HG02970 (cell line): ENCODE data around the gene RGS17.

Experiments
- ATAC-seq: cut with Tn5 transposase; IDR thresholded peaks from one replicate; pipeline ENCODE4 v1.9.1; 2021; ENCODE audit warnings: mild to moderate bottlenecking, moderate library complexity, moderate number of reproducible peaks; ENCODE audit not compliant: unreplicated experiment, low FRiP score

The RGS17 gene

DNA sequence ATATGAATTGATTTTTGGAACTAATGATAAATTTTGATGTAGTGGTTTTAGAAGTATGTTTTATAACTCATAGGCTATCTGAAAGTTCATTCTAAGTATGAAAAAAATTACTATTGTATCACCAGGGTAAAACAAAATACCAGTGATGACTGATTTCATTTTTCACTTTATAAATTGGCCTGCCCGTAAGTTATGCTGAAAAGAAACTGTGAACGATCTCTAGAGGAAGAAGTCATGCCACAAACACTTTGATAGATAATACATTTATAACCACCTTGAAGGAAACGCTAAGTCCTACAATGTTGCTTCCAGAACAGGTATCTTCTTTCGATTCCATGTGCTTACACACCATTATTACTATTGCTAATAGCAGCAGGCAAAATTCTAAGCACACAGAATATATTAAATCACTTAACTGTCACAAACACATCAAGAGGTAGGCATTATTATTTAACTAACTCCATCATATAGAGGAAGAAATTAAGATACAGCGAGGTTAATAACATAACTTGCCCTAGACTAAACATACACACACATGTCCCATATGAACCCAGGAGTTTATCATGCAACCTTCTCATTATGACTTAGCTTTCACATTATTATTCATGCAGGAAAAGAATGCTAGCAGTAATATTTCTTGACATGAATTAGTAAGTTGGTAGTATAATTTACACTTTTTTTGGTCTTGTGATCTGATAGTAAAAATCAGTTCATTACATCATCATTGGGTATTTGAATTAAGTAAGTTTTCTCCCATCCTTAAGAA, 44.7 kb downstream of the RGS17 start:
- no peak for ATAC-seq

DNA sequence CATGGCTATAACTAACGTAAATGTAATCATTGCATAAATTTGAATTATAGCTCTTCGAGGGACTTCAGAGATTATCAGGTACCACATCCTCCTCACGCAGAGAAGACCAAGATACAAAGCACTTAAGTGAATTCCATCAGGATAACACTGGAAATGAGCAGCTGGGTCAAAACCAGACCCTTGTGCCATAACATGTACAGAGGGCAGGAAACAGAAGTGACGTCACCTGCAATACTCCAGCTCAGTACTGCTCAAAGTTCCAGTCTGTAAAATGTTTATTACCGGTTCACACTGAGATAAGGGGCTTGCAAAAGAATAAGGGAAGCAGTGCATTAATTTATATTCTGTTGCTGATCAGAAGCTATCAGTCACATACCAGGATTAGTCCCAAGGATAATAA, 45.8 kb downstream of the RGS17 start:
- no peak for ATAC-seq

DNA sequence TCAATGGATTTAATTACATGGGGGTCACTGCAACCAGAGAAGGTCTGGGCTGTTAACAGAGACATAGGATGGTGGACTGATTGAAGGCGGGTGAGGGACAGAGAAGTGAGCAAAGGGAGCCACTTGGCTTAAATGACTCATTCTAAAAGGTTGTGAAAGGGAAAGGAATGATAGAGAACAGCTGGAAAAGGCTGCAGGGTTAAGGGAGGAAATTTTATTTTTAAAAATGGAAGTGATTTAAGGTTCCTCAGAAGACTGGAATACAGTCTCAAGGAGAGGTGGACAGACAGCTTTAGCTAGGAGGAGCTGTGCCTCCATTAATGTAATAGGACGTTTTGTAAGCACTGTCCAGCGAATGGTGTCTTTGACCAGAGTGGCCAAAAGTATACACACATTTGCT, 46.7 kb downstream of the RGS17 start:
- no peak for ATAC-seq

DNA sequence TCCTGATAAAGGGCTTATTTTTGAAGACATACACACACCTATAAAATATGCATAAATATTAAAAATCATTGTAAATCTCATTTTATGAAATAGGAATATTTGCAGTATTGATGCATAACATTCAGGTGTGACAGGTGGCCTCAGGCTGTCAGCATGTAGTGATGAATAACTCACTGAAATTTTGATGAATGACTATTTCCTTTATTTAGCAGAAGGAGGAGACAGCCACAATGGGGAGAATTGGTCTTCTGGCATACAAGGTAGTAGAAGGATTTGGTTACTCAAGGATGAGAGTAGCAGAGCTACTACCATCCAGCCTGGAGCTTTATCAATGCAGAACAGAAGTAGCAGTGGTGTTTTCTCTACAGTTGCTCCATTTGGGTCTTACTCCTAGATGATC, 47.2 kb downstream of the RGS17 start:
- ATAC-seq: no peak

DNA sequence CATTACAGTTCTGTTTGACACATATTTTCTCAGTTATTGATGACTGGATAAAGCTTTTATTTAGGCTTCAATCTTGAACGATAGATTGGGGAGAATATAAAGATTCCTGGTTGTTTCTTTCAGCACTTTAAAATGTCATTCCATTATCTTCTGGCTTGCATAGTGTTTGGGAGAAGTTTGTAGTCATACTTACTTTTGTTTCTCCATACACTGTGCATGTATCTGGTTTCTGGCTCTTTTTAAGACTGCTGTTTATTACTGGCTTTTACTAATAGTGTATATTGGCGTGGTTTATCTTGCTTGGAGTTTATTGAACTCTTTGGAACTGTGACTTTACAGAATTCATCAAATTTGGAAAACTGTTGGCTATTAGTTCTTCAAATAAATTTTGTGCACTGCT, 49.2 kb downstream of the RGS17 start:
- ATAC-seq: no peak

DNA sequence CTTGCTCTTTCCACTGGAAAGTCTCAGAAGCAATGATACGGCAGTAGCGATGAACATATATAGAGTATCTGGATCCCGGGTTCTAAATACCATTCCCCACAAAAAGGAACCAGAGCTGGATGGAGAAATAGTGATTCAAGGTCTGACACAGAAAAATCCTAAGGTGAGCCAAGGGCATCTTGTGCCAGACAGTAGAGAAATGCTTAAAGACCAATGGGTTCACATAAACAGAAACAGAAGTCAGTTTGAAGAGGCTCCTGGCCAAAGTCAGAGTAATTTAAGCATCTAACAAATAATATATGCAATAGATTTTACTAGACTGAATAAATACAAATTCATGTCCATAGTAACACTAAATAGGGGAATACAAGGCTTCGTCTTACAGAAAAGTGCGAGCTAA, 54.7 kb downstream of the RGS17 start:
- no peak for ATAC-seq

DNA sequence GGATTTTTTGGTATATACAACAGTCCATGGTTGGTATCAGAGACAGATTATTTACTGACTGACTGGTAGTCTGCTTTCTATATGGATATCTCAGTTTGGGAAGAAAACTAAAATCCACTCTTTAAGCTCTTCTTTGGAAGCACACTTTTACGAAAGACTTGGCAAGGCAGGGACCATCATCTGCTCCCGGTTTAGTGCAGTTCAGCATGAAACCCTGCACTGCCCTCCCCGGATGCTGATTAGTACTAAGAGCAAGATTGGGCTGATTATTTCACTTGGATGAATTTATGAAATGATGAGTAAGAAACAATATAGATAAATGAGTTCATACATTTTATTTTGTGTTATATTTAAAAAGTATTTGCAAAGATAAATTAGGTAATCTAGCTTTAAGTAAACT, 56.3 kb downstream of the RGS17 start:
- ATAC-seq: no peak

DNA sequence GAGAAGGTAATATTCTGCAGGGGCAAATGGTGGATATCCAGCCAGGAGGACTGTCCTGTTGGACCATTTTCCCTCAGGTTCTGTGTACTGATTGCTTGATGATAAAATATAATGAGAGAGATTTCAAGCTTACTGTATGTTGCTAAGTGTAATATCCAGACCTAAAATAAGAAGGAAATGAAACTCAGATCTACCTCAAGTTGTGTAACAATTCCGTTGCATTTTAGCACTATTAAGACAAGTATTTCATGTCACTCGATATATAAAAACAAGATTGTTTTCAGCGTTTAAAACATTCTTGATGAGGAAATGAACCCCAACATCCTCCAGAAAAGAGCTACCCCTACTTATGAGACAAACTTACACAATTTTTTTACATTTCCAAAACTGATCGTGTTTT, 57.2 kb downstream of the RGS17 start:
- no peak for ATAC-seq

DNA sequence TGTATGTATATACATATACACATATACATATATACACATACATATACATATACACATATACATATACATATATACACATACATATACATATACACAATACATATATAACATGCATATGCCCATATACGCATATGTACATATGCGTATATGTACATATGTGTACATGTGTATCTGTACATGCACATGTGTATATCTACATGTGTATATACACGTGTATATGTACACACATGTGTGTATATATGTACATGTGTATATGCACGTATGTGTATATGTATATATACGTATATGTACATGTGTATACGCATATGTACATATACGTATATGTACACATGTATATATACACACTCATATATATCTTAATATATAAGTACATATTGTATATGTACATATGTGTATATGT, 60.3 kb downstream of the RGS17 start:
- no peak for ATAC-seq

DNA sequence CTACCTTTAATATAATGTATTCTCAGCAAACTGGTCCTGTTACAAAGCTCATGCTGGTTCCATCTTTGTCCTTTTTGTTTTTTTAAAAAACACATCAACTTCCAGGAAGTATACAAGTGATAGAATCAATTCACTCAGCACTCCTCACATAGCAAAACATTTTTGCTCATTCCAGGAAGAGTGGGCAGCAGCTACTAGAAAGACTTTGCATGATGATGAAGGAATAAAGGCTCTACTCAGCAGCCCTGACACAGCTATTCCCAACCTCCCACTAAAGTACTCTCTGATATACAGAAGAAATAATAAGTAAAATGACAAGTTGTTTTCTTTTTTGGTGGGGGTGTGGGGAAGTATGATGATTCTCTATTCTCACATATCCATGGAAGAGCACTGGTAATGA, 61.2 kb downstream of the RGS17 start:
- ATAC-seq: no peak

DNA sequence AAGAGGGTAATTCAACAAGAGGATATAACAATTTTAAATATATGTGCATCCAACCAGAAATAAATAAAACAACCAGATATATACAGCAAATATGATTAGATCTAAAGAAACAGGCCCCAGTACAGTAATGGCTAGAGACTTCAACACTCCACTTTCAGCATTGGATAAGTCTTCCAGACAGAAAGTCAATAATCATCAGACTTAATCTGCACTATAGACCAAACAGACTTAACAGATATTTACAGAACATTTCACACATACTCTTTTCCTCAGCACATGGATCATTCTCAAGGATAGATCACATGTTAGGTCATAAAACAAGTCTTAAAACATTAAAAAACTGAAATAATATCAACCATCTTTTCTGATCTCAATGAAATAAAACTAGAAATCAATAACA, 65.9 kb downstream of the RGS17 start:
- ATAC-seq: no peak

DNA sequence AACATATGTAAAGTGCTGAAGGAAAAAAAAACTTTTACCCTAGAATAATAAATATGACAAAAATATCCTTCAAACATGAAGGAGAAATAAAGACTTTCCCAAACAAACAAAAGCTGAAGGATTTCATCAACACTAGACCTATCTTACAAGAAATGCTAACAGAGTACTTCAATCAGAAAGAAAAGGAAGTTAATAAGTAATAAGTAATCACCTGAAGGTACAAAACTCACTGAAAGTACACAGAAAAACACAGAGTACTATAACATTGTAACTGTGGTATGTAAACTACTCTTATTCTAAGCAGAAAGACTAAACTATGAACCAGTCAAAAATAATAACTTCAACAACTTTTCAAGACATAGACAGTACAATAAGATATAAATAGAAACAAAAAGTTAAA, 67.1 kb downstream of the RGS17 start:
- ATAC-seq: no peak

DNA sequence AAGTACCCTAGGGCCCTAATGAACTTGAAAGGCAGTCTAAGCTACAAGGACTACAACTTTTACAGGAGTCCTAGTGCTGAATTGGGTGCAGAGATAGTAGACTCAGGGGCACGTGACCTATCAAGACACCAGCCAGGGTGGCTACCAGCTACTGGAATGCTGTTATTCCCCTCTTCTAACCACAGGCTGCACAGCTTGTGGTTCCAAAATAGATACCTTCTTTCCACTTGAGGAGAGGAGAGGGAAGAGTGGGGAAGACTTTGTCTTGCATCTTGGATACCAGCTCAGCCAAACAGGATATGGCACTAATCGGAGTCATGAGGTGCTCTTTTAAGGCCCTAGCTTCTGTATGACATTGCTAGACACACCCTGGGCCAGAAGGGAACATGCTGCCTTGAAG, 68.6 kb downstream of the RGS17 start:
- no peak for ATAC-seq

DNA sequence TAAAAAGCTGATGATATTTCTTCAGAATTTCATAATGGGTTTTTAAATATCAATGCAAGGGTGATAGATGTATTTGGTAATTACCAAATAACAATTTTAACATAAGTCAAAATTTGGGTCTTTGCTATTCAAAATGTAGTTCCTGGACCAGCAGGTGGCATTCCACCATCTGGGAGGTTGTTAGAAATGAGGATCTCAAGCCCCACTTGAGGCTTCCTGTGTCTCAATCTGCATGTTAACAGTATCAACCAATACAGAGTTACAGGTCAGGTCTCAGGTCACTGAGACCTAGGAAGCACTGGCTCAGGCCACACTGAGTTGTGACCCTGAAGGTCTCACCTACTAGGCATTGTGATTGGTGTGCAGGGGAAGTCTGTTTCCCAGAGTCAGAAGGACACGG, 71.3 kb downstream of the RGS17 start:
- ATAC-seq: no peak

DNA sequence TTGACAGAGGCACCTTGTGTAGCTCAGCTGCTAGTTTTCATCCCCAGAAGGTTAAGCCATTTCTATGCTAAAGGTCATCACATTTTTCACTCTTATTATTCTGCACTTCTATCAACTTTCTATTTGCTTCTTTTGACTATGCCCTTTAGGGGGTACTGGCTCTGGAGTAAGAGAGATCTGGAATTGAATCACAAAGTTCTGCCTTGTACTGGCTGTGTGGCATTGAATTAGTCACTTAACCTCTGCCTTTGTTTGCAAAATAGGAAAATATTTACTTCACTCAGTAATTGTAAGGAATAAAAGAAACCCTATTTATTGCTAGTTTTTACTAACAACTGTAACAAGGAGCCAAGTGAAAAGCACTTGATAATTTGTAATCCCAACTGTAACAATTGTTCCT, 71.8 kb downstream of the RGS17 start:
- ATAC-seq: no peak

DNA sequence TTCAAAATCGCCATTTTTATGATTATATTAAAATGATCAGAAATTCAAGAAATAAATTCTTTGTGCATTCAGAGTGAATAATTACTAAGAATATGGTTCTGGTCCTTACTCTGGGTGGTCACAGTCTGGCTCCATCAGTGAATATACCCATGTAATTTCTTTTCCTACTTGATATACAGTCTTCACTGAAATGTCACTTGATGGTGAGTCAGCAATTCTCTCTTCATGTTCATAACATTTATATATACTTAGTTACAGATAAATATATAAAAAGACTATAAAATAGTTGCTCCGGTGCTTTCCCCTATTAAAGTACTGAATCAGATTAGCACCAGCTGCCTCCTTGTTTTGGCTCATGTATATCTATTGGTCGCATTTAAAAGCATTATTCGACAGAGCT, 72.2 kb downstream of the RGS17 start:
- no peak for ATAC-seq

DNA sequence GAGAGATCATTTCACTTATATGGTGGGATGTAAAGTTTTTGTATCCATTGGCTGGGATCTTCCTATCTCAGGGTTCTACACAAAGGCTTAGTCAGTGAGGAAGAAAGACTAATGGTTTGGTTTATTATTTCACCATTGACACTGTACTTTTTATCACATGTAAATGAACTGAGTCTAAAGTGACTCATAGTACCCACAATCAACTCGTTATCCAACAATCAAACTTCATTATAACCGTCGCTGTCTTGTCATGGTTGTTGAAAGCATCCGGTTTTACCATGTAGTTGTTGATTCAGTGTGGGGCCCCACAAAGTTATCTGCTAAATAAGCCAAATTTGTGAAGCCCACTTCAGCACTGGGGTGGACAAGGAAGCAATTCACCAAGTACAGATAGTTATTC, 72.8 kb downstream of the RGS17 start:
- ATAC-seq: no peak

DNA sequence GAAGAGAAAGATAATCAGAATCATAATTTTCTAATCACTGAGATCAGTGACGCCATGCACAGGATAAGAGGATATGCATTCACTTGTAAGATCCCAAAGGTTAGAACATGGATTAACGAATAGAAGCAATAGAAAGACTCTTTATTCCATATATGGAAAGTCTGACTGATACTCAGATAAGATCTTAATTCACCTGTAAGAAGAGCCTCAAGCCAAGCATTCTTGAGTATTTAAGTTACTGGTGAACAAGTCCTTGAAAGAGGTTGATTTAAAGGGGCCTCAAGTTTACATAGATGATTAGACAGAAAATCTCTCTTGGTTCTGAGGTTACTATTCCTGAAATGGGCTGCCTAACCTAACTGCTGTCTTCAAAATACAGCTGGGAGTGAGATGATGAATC, 74.8 kb downstream of the RGS17 start:
- no peak for ATAC-seq

DNA sequence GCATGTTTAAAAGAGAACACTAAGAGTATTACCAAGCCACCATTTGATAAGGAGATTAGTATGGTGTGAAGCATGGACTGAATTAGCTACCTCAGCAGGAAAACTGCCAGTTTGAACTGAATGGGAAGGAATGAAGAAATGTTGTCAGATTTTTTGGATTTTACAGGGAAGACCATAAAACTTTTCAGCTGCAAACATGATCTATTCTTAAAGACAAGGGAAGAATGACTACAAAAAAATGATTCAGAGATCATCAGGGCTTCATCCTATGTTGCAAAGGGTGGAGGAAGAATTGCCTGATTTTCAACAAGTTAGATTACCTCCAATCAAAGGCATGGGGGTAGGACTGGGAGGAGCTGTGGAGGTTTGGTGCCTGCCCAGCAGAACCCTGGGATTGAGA, 79.3 kb downstream of the RGS17 start:
- no peak for ATAC-seq

DNA sequence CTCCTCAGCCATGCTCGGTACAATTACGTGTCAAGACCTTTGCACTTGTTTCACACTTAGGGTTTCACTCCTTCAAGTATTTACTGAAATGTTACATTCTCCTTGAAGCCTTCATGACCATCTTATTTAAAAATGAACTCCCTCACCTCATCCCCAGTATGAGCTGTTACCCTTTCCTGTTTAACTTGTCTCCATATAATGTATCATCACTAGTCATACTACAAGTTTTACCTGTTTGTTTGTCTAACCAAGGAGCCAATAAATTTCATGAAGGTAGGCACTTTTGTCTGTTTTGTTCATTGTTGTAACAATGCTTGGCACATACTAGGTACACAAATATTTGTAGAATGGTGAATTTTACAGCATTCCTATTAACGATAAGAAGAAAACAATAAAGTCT, 82.5 kb downstream of the RGS17 start:
- no peak for ATAC-seq

DNA sequence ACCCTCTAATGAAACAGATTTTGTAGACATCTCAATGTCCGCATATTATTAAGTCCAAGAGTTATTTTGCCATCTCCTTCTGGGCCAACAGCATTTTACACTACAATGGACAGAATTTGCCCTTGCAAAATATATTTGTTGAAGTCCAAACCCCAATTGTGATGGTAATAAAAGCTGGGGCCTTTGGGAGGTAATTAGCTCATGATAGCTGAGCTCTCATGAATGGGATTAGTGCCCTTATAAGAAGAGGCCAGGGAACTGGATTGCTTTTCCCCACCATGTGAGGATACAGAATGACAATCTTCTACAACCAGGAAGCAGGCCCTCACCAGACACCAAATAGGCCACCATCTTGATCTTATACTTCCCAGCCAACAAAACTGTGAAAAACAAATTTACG, 83.7 kb downstream of the RGS17 start:
- ATAC-seq: no peak

DNA sequence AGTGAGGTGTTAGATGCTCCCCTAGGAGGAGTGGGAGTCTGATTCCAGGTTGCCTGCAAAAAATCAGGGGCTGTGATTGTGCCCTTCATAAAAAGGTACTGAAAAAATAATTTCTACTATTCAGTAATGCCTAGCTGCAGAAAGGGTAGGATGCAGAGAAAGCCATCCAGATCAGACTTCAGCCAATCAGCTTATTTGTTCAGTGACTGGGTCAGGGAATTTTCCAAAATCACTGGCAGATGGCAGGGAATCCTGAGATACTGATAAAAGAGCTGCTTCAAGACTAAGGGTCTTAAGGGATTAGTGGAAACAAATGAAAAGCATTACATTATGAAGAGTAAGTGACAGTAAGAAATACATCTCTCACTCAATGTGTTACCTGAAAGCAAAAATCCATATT, 85.8 kb downstream of the RGS17 start:
- no peak for ATAC-seq

DNA sequence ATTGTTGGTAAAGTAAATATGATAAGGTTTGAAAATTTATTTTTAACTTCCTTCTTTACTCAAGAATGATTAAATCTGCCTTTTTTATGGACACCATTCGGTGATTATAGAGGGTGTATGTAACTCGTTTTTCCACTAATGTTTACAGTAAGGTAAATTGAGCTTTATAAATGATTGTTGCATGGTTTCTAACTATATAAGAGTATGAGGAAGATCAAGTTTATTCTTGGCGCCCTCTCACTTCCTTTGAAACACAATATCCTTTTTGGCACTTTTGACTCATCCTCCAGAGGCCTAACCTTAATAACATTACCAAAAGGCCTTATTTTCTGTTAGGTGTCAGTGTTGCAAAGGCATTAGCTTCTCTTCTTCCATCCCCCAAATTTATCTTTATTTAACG, 86.8 kb downstream of the RGS17 start:
- no peak for ATAC-seq
